Measurements from ENCODE around the gene MDC1. TPM values are rescaled to one million over a fixed set of nuclear protein-coding genes. Genes with fewer than 3 reads are reported as not detected.

MDC1 gene
- total and polyA plus RNA-seq, 2 of the 13 experiments (the other 11 are each of a cell fraction or from before 2014, with no cell fraction given): 8.4 to 14.0 TPM

DNA sequence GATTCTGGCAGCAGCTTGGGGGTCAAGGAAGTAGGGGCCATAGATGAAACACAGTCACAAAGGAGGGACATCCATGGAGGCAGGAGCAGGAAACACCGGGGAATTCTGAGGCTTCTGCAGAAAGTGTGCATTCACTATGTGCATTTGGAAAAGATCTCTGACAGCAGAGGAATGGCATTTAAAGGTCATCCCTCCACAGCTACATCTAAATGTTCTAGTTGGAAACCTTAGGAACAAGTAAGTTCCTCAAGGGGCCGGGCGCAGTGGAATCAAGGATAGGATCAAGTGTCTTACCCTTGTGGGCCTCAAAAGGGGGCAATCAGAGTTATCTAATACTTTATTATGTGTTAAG is 61.4 kb downstream of the MDC1 start (continued):
- TF ChIP-seq, protein P1, sequence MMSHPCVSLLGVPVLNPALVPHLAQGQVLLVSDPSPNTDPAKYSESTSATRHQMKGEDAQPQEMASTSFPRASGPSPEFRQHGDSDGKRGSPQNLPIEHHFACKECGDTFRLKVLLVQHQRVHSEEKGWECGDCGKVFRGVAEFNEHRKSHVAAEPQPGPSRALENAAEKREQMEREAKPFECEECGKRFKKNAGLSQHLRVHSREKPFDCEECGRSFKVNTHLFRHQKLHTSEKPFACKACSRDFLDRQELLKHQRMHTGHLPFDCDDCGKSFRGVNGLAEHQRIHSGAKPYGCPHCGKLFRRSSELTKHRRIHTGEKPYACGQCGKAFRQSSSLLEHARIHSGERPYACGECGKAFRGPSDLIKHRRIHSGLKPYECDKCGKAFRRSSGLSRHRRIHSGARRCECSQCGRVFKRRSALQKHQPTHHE (CRISPR knock-in tag; IDR thresholded peaks at IDR 0.05; ENCODE audit: borderline replicate concordance): 0 out of 2 replicates have a peak, but pooled peaks have one; percentile 25
- TF ChIP-seq, protein P2, sequence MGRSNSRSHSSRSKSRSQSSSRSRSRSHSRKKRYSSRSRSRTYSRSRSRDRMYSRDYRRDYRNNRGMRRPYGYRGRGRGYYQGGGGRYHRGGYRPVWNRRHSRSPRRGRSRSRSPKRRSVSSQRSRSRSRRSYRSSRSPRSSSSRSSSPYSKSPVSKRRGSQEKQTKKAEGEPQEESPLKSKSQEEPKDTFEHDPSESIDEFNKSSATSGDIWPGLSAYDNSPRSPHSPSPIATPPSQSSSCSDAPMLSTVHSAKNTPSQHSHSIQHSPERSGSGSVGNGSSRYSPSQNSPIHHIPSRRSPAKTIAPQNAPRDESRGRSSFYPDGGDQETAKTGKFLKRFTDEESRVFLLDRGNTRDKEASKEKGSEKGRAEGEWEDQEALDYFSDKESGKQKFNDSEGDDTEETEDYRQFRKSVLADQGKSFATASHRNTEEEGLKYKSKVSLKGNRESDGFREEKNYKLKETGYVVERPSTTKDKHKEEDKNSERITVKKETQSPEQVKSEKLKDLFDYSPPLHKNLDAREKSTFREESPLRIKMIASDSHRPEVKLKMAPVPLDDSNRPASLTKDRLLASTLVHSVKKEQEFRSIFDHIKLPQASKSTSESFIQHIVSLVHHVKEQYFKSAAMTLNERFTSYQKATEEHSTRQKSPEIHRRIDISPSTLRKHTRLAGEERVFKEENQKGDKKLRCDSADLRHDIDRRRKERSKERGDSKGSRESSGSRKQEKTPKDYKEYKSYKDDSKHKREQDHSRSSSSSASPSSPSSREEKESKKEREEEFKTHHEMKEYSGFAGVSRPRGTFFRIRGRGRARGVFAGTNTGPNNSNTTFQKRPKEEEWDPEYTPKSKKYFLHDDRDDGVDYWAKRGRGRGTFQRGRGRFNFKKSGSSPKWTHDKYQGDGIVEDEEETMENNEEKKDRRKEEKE (IDR thresholded peaks at IDR 0.05): no peak
- TF ChIP-seq ZNF709 (CRISPR knock-in tag; IDR thresholded peaks at IDR 0.05) (0 out of 2 replicates have a peak, but pooled peaks have one; percentile 21), GZF1 (CRISPR knock-in tag; IDR thresholded peaks at IDR 0.05) (no peak), JUN (CRISPR knock-in tag; IDR thresholded peaks at IDR 0.05) (peak; percentile 15; the same call in 1 of the 2 replicates), RFXANK (CRISPR knock-in tag; IDR thresholded peaks at IDR 0.05) (no peak), MAZ (IDR thresholded peaks at IDR 0.05; ENCODE audit: borderline replicate concordance, low read depth, low read length) (no peak), MAZ (CRISPR knock-in tag; IDR thresholded peaks at IDR 0.05; ENCODE audit: low read depth) (no peak), BRCA1 (CRISPR knock-in tag; IDR thresholded peaks at IDR 0.05) (0 out of 2 replicates have a peak, but pooled peaks have one; percentile 11), DNMT1 (CRISPR knock-in tag; IDR thresholded peaks at IDR 0.05) (no peak)
- TF ChIP-seq, protein P3, sequence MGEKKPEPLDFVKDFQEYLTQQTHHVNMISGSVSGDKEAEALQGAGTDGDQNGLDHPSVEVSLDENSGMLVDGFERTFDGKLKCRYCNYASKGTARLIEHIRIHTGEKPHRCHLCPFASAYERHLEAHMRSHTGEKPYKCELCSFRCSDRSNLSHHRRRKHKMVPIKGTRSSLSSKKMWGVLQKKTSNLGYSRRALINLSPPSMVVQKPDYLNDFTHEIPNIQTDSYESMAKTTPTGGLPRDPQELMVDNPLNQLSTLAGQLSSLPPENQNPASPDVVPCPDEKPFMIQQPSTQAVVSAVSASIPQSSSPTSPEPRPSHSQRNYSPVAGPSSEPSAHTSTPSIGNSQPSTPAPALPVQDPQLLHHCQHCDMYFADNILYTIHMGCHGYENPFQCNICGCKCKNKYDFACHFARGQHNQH (CRISPR knock-in tag; IDR thresholded peaks at IDR 0.05): no peak

All from HepG2 (cell line).